Measurements from ENCODE around the gene RAMP2. TPM values are rescaled to one million over a fixed set of nuclear protein-coding genes. Genes with fewer than 3 reads are reported as not detected.

RAMP2 gene, protein sequence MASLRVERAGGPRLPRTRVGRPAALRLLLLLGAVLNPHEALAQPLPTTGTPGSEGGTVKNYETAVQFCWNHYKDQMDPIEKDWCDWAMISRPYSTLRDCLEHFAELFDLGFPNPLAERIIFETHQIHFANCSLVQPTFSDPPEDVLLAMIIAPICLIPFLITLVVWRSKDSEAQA
- total RNA-seq (2022) (not detected in 2 replicates), Bru-seq, nascent RNA (not detected), BruChase-seq, experiment 1, labeled RNA remaining after a 6-hour chase (percentile 11 among the genes with signal in this experiment), BruChase-seq, experiment 2, labeled RNA remaining after a 2-hour chase (not detected)
- long read RNA-seq = 0 reads

DNA sequence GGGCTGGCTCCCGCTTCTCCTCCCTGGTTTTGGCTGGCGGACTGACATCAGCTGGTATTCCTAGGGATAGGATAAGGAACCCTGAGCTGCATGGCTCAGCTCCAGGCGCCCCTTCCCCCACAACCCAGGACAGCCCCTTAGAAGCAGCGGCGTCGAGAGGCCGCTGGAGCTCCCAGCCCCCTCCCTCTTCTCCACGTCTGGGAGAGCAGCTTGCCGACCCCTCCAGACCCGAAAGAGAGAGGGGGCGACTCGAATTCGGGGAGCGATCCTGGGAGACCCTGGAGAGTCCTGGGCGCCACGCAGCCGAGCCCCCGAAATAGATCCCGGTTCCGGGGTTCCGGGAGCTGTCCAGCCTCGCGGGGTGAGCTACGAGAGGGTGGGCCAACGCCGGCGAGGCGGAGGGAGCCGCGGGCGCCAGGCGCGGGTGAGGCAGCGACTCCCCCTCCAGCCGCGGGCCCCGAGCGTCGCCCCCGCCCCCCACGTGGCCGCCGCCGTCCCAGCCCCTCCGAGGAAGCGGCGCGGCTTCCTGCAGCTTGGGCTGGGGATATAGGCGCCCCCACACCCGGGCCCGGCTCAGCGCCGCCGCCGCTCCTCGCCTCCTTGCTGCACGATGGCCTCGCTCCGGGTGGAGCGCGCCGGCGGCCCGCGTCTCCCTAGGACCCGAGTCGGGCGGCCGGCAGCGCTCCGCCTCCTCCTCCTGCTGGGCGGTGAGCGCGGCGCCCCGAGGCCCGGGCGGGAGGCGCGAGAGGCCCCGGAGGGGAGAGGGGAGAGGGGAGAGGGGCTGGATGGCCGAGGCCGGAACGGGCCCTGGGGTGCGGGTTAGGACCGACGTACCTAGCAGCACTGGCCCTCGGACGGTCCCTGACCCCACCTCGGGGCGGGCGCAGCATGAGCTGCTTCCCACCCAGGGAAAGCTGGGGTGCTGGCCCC lies at the start of gene RAMP2:
Gene RAMP2, plus strand, starts transcription at position 576 of the 930 bp plus-strand sequence. Its CDS starts 35 bp downstream, at position 611.
- no peak within 1 kb of the TSS for H3K27ac Mint-ChIP-seq (ENCODE audit: unreplicated experiment)
- intact Hi-C loops (cut with micrococcal nuclease; ENCODE audit: unreplicated experiment) = loop anchor here (10.0 kb wide), 2 partner anchors 56 to 86 kb away; partner anchors contain the start of gene PLEKHH3
- BruUV-seq (replicated peaks) = no TSS peak
- CTCF ChIA-PET = interaction anchor here (0.9 to 3.7 kb wide), 5 partner anchors 10 to 183 kb away, joined by 3 to 19 read pairs (median 4); partner anchors contain the start of genes PSMC3IP and VPS25
- TF ChIP-seq CTCF (IDR thresholded peaks at IDR 0.05; ENCODE audit: unreplicated experiment) = no peak
- H3K9me3 Mint-ChIP-seq (ENCODE audit: low read depth, unreplicated experiment) = no peaks in the 10 kb centered on the region
- H3K4me3 Mint-ChIP-seq (ENCODE audit: low read depth, unreplicated experiment) = peak within 1 kb of the TSS; percentile 58
- no peaks in the 10 kb centered on the region for H3K36me3 Mint-ChIP-seq (ENCODE audit: insufficient read depth, unreplicated experiment)
- peaks cover 93% of the 10 kb centered on the region for H3K27me3 Mint-ChIP-seq (ENCODE audit: unreplicated experiment)
- peak; percentile 36 for DNase-seq
- peaks cover 12% of the 10 kb centered on the region for H3K4me1 Mint-ChIP-seq (ENCODE audit: low read depth, unreplicated experiment)

DNA sequence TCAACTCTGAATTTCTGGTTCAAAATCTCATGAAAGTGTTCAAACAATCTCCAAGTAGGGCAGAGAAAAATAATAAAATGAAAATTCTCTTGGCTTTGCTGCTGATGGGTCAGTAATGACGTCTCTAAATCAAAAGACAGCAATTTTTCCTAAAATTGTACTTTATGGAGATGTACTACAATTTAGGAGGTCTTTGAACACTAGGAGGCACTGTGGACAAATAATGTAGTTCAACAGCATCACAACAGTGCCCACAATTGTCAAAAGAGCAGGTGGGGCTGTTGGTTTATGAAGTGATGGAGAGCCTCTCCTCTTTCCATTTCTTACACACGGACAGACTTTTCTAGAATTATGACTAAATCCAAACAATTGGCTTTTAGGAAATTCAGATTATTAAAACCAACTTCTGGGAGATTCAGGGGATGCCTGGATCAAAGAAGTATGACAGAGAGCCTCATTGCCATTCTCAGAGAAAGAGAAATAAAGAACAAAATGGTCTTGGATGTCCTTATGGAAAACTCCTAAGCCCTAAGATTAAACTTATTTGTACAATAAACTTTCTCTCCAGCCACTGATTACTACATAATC lies 39.9 kb upstream of the RAMP2 start:
- CTCF ChIA-PET = interaction anchor here (2.8 kb wide), 1 partner anchor 42 kb away, joined by 9 read pairs; no protein-coding TSS in a partner anchor
- Mint-ChIP-seq H3K4me1 (ENCODE audit: low read depth, unreplicated experiment) (no peaks in the 10 kb centered on the region), H3K27ac (ENCODE audit: unreplicated experiment) (no peak overlapping the region), H3K27me3 (ENCODE audit: unreplicated experiment) (no peaks in the 10 kb centered on the region), H3K36me3 (ENCODE audit: insufficient read depth, unreplicated experiment) (peaks cover 47% of the 10 kb centered on the region), H3K4me3 (ENCODE audit: low read depth, unreplicated experiment) (no peak overlapping the region), H3K9me3 (ENCODE audit: low read depth, unreplicated experiment) (no peaks in the 10 kb centered on the region)
- intact Hi-C loops (cut with micrococcal nuclease; ENCODE audit: unreplicated experiment) = loop anchor here (1.0 to 2.0 kb wide), 2 partner anchors 42 to 216 kb away; no protein-coding TSS in a partner anchor
- TF ChIP-seq CTCF (IDR thresholded peaks at IDR 0.05; ENCODE audit: unreplicated experiment) = peak; percentile 61
- BruUV-seq (replicated peaks) = no TSS peak
- peak; percentile 57 for DNase-seq

DNA sequence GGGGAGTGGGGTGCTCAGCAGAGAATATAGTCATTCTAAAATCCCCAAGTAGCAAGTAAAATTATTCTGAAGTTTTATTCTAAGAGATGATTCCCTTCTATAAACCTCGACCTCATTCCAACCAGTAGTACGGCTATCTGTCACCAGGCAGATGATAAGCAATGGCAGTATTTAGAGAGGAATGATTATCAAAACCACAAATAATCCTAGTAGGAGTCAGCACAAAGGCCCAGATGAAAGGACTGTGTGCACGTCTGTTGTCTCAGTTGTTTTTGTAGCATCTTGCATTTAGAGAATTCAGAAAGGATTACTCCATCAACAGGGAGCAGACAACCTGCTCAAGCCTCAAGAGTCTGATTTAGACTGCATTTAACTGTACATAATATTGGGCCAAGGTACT lies 37.4 kb upstream of the RAMP2 start:
- no peak for TF ChIP-seq CTCF (IDR thresholded peaks at IDR 0.05; ENCODE audit: unreplicated experiment)
- H3K27ac Mint-ChIP-seq (ENCODE audit: unreplicated experiment) = no peak overlapping the region
- H3K4me3 Mint-ChIP-seq (ENCODE audit: low read depth, unreplicated experiment) = no peak overlapping the region
- H3K4me1 Mint-ChIP-seq (ENCODE audit: low read depth, unreplicated experiment) = no peaks in the 10 kb centered on the region
- intact Hi-C loops (cut with micrococcal nuclease; ENCODE audit: unreplicated experiment) = no loop called here
- no peaks in the 10 kb centered on the region for H3K27me3 Mint-ChIP-seq (ENCODE audit: unreplicated experiment)
- CTCF ChIA-PET = no interaction called here
- no peaks in the 10 kb centered on the region for H3K9me3 Mint-ChIP-seq (ENCODE audit: low read depth, unreplicated experiment)
- no peak for DNase-seq
- no TSS peak for BruUV-seq (replicated peaks)
- peaks cover 55% of the 10 kb centered on the region for H3K36me3 Mint-ChIP-seq (ENCODE audit: insufficient read depth, unreplicated experiment)

- CTCF ChIA-PET = interaction anchor here (0.7 to 1.9 kb wide), 2 partner anchors 38 to 215 kb away, joined by 6 read pairs; no protein-coding TSS in a partner anchor
- intact Hi-C loops (cut with micrococcal nuclease; ENCODE audit: unreplicated experiment) = no loop called here
- TF ChIP-seq CTCF (IDR thresholded peaks at IDR 0.05; ENCODE audit: unreplicated experiment) = no peak
- Mint-ChIP-seq H3K27me3 (ENCODE audit: unreplicated experiment) (no peaks in the 10 kb centered on the region), H3K4me3 (ENCODE audit: low read depth, unreplicated experiment) (no peak overlapping the region), H3K36me3 (ENCODE audit: insufficient read depth, unreplicated experiment) (peaks cover 59% of the 10 kb centered on the region), H3K9me3 (ENCODE audit: low read depth, unreplicated experiment) (no peaks in the 10 kb centered on the region), H3K27ac (ENCODE audit: unreplicated experiment) (no peak overlapping the region), H3K4me1 (ENCODE audit: low read depth, unreplicated experiment) (no peaks in the 10 kb centered on the region)
- no peak for DNase-seq
- no TSS peak for BruUV-seq (replicated peaks)
Observed at GRCh38 chr17:42725143-42725542, 35.9 kb upstream of the RAMP2 start.

All from Calu3 (cell line).